GM12878 (cell line): ENCODE measurements around the gene CACNG3. TPM values are rescaled to one million over a fixed set of nuclear protein-coding genes. Genes with fewer than 3 reads are reported as not detected.

Experiments
- ATAC-seq: fragments of 200-7000 bp; cut with Tn5 transposase; 3 replicates; pipeline ENCODE4 v1.9.1; 2020; ENCODE audit warnings: mild to moderate bottlenecking, moderate library complexity
- BruUV-seq: library from RNA; stranded (reverse); fragments of 400-500 nt; replicated peaks from 2 replicates; lab custom pipeline; 2021; lab: Mats Ljungman, UMichigan
- CTCF ChIA-PET: fragments of 300-600 bp; sonication (Branson Sonifier 250); formaldehyde crosslinking; extraction: SDS; loops from one replicate; lab custom pipeline; 2021; ENCODE audit warnings: inconsistent platforms; lab: Yijun Ruan, JAX
- POLR2A ChIA-PET: fragments of 350-600 bp; formaldehyde crosslinking; extraction: SDS; loops from one replicate; lab custom pipeline; 2021; ENCODE audit warnings: inconsistent platforms; lab: Charles Lee
- RAD21 ChIA-PET: fragments of 300-600 bp; sonication (Branson Sonifier 250); formaldehyde crosslinking; loops from one replicate; lab custom pipeline; 2023; ENCODE audit warnings: antibody characterized with exemption; ENCODE audit not compliant: unreplicated experiment; lab: Charles Lee
- SMC1A ChIA-PET: fragments of 300-600 bp; sonication (Branson Sonifier 250); formaldehyde crosslinking; loops from one replicate; lab custom pipeline; 2023; ENCODE audit not compliant: unreplicated experiment, uncharacterized antibody; lab: Charles Lee
- DNase-seq: peaks from one replicate; pipeline ENCODE4 v3.0.0-alpha.2; 2011; ENCODE audit warnings: low read depth, low spot score
- FAIRE-seq: peaks from 3 replicates; lab custom pipeline; 2011; peaks lifted over from hg19 to GRCh38; lab: Jason Lieb, UNC
- H2AFZ ChIP-seq: 2 replicates; pipeline ENCODE4 v1.6.0; 2011; ENCODE audit warnings: low read depth, low read length, control low read depth; ENCODE audit not compliant: control insufficient read depth
- H3K27ac ChIP-seq: 2 replicates; pipeline ENCODE4 v1.5.1; 2011; ENCODE audit warnings: control low read depth; ENCODE audit not compliant: control insufficient read depth, insufficient read depth
- H3K27me3 ChIP-seq, 2 experiments: replicated peaks in 1 of 2; 2 replicates each; pipeline versions ENCODE4 v1.6.0 to v1.6.1; 2011; ENCODE audit warnings: low read length in 1 of 2; ENCODE audit not compliant: control insufficient read depth in 2 of 2, insufficient read depth in 2 of 2
- H3K36me3 ChIP-seq, 2 experiments: 2 replicates each; pipeline ENCODE4 v1.5.1; 2011; ENCODE audit warnings: low read length in 1 of 2; ENCODE audit not compliant: control insufficient read depth in 2 of 2, insufficient read depth in 2 of 2
- H3K4me1 ChIP-seq: 2 replicates; pipeline ENCODE4 v1.6.1; 2011; ENCODE audit warnings: mild to moderate bottlenecking, low read length, moderate library complexity, mixed read lengths; ENCODE audit not compliant: control insufficient read depth, insufficient read depth
- H3K4me2 ChIP-seq: 2 replicates; pipeline ENCODE4 v1.6.0; 2011; ENCODE audit warnings: control low read depth; ENCODE audit not compliant: control insufficient read depth, insufficient read depth
- H3K4me3 ChIP-seq: fragments of 200-600 bp; sonication (generic); 2 replicates; pipeline ENCODE4 v1.5.1; 2016
- H3K79me2 ChIP-seq: 2 replicates; pipeline ENCODE4 v1.6.0; 2011; ENCODE audit warnings: low read length; ENCODE audit not compliant: control insufficient read depth, insufficient read depth
- H3K9ac ChIP-seq: 2 replicates; pipeline ENCODE4 v1.8.0; 2011; ENCODE audit warnings: low read length, control low read depth, mixed read lengths; ENCODE audit not compliant: control insufficient read depth, insufficient read depth
- H3K9me3 ChIP-seq: replicated peaks from 3 replicates; pipeline ENCODE4 v1.5.1; 2011; ENCODE audit warnings: mild to moderate bottlenecking, low read length; ENCODE audit not compliant: control insufficient read depth, insufficient read depth
- H4K20me1 ChIP-seq: 2 replicates; pipeline ENCODE4 v1.6.0; 2011; ENCODE audit not compliant: control insufficient read depth, insufficient read depth
- BCL11A ChIP-seq: IDR thresholded peaks from 2 replicates; pipeline ENCODE4 v1.6.1; 2011; ENCODE audit warnings: low read depth, low read length
- BCL3 ChIP-seq: IDR thresholded peaks from 2 replicates; pipeline ENCODE4 v1.6.1; 2011; ENCODE audit warnings: borderline replicate concordance, low read depth, mild to moderate bottlenecking, moderate library complexity, low read length; ENCODE audit not compliant: insufficient read depth, poor library complexity, severe bottlenecking
- CUX1 ChIP-seq: IDR thresholded peaks from 2 replicates; pipeline ENCODE4 v1.6.1; 2012; ENCODE audit warnings: improper control_type of control experiment, low read depth, low read length; ENCODE audit not compliant: insufficient replicate concordance
- E2F8 ChIP-seq: fragments of 450-650 bp; IDR thresholded peaks from 2 replicates; pipeline ENCODE4 v1.6.1; 2018; ENCODE audit warnings: mild to moderate bottlenecking, low read depth, moderate library complexity; ENCODE audit not compliant: partially characterized antibody
- JUND ChIP-seq: IDR thresholded peaks from 2 replicates; pipeline ENCODE4 v1.6.1; 2012; ENCODE audit warnings: low read depth, mild to moderate bottlenecking, low read length, improper control_type of control experiment, moderate library complexity
- KDM1A ChIP-seq: fragments of 200-600 bp; sonication (generic); IDR thresholded peaks from 2 replicates; pipeline ENCODE4 v1.6.1; 2016; ENCODE audit warnings: borderline replicate concordance
- PAX5 ChIP-seq: IDR thresholded peaks from 2 replicates; pipeline ENCODE4 v1.6.1; 2011; ENCODE audit warnings: low read depth, low read length, borderline replicate concordance
- RAD51 ChIP-seq: fragments of 450-650 bp; IDR thresholded peaks from 2 replicates; pipeline ENCODE4 v1.6.1; 2016; ENCODE audit warnings: moderate library complexity, mild to moderate bottlenecking, inconsistent platforms
- SIN3A ChIP-seq: IDR thresholded peaks from 2 replicates; pipeline ENCODE4 v1.6.1; 2012; ENCODE audit warnings: low read depth, low read length, improper control_type of control experiment
- STAT1 ChIP-seq: fragments of 450-650 bp; conservative IDR thresholded peaks from 2 replicates; pipeline ENCODE4 v1.6.1; 2014; ENCODE audit warnings: antibody characterized with exemption, mild to moderate bottlenecking
- WGBS: methylation state at CpG from one replicate; pipeline ENCODE4 v1.1.6; 2016; ENCODE audit warnings: low lambda C conversion rate; ENCODE audit not compliant: insufficient replicate concordance, insufficient coverage; ENCODE audit errors: missing lambda C conversion rate; 5-methylcytosine and 5-hydroxymethylcytosine counted together
- in situ Hi-C: fragments of 300-500 bp; cut with MboI; formaldehyde crosslinking; loops from 9 replicates; pipeline ENCODE4 v1.14.3; 2018; ENCODE audit warnings: mixed read lengths
- intact Hi-C: fragments of 100-400 bp; cut with micrococcal nuclease; formaldehyde crosslinking; loops from one replicate; pipeline ENCODE4 v1.14.2; 2022; ENCODE audit not compliant: unreplicated experiment
- polyA plus RNA-seq, 11 experiments: library from polyadenylated mRNA; depleted of rRNA in 4 of 11; unstranded in 6 of 11; stranded (reverse) in 5 of 11; fragments of >200 nt; fragmentation: Nextera tagmentation in 4 of 11; fragmentation: Illumina TruSeq in 1 of 11; extraction: Ambion mirVana in 4 of 11; extraction: Trizol in 1 of 11; gene quantifications; 1 replicate in 1 of 11; 2 replicates in 10 of 11; pipeline versions ENCODE4 v1.2.1 to v1.2.3, GENCODE V29; 2011 to 2016; ENCODE audit warnings: inconsistent platforms in 2 of 11, missing spikeins in 2 of 11, low read depth in 1 of 11
- total RNA-seq, 4 experiments: library from RNA; depleted of rRNA in 3 of 4; stranded (reverse); fragments of >200 nt in 3 of 4; fragmentation: Illumina TruSeq in 1 of 4; extraction: Trizol in 1 of 4; gene quantifications; 2 replicates each; pipeline versions ENCODE4 v1.2.1 to v1.2.3, GENCODE V29; 2013 to 2021

CACNG3 gene
- total and polyA plus RNA-seq, 10 of the 15 experiments (the other 5 are each of a cell fraction or from before 2014, with no cell fraction given): 0.04 TPM; not detected in 9

- no peak for TF ChIP-seq CUX1
- TF ChIP-seq SIN3A: peak; percentile 65; the same call in 1 of the 2 replicates
Observed at GRCh38 chr16:24255456-24256371, at the start of gene CACNG3 (continued).

GRCh38 chr16:24206926-24207325, 49.2 kb upstream of the CACNG3 start:
- DNase-seq: no peak
- intact Hi-C loops (no loop called here), in situ Hi-C loops (no loop called here)
- no peak for FAIRE-seq
- ChIA-PET RAD21 (no interaction called here), POLR2A (interaction anchor here (0.6 kb wide), 1 partner anchor 333 kb away, joined by 3 read pairs; no protein-coding TSS in a partner anchor), CTCF (no interaction called here), SMC1A (no interaction called here)
- H3K4me1 ChIP-seq: peaks cover 17% of the 10 kb centered on the region
- BruUV-seq: no TSS peak
- no peaks in the 10 kb centered on the region for H4K20me1 ChIP-seq
- H3K9me3 ChIP-seq: no peaks in the 10 kb centered on the region; the same call in 2 of the 3 replicates
- H3K4me3 ChIP-seq: no peak overlapping the region
- 81% methylated on average over 3 of the region's 3 CpGs for WGBS
- no peaks in the 10 kb centered on the region for H3K79me2 ChIP-seq
- no peak overlapping the region for H3K9ac ChIP-seq
- H3K4me2 ChIP-seq: no peak overlapping the region
- no peak for ATAC-seq
- no peak overlapping the region for H3K27ac ChIP-seq
- H3K27me3 ChIP-seq: no peaks in the 10 kb centered on the region
- no peak overlapping the region for H2AFZ ChIP-seq
- peaks cover 6 to 39% of the 10 kb centered on the region in 2 experiments for H3K36me3 ChIP-seq
- TF ChIP-seq E2F8 (no peak), RAD51 (no peak), PAX5 (no peak), JUND (no peak), KDM1A (no peak), BCL3 (no peak), BCL11A (no peak), STAT1 (no peak)
